Fibroblast of pulmonary artery (primary cell): ENCODE results near the gene LIN37.

Experiments used
- DNase-seq: peaks from one replicate; pipeline ENCODE4 v3.0.0-alpha.2; 2010; ENCODE audit warnings: low read depth
- H3K4me3 ChIP-seq: replicated peaks from 2 replicates; pipeline ENCODE4 v1.5.1; 2011; ENCODE audit warnings: low read depth, mild to moderate bottlenecking, control low read depth, low read length, moderate library complexity
- TF ChIP-seq, protein P1 (sequence below): IDR thresholded peaks from 2 replicates; pipeline ENCODE4 v1.5.1; 2011; ENCODE audit warnings: mild to moderate bottlenecking, control low read depth, low read length, inconsistent platforms; ENCODE audit errors: missing control alignments

The LIN37 gene

GRCh38 chr19:35716801-35717664 lies 31.3 kb upstream of the LIN37 start:
- TF ChIP-seq, protein P1, sequence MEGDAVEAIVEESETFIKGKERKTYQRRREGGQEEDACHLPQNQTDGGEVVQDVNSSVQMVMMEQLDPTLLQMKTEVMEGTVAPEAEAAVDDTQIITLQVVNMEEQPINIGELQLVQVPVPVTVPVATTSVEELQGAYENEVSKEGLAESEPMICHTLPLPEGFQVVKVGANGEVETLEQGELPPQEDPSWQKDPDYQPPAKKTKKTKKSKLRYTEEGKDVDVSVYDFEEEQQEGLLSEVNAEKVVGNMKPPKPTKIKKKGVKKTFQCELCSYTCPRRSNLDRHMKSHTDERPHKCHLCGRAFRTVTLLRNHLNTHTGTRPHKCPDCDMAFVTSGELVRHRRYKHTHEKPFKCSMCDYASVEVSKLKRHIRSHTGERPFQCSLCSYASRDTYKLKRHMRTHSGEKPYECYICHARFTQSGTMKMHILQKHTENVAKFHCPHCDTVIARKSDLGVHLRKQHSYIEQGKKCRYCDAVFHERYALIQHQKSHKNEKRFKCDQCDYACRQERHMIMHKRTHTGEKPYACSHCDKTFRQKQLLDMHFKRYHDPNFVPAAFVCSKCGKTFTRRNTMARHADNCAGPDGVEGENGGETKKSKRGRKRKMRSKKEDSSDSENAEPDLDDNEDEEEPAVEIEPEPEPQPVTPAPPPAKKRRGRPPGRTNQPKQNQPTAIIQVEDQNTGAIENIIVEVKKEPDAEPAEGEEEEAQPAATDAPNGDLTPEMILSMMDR, result peak; percentile 70
- peak; percentile 96 for DNase-seq
- peak overlapping the region; percentile 81 for H3K4me3 ChIP-seq

DNA sequence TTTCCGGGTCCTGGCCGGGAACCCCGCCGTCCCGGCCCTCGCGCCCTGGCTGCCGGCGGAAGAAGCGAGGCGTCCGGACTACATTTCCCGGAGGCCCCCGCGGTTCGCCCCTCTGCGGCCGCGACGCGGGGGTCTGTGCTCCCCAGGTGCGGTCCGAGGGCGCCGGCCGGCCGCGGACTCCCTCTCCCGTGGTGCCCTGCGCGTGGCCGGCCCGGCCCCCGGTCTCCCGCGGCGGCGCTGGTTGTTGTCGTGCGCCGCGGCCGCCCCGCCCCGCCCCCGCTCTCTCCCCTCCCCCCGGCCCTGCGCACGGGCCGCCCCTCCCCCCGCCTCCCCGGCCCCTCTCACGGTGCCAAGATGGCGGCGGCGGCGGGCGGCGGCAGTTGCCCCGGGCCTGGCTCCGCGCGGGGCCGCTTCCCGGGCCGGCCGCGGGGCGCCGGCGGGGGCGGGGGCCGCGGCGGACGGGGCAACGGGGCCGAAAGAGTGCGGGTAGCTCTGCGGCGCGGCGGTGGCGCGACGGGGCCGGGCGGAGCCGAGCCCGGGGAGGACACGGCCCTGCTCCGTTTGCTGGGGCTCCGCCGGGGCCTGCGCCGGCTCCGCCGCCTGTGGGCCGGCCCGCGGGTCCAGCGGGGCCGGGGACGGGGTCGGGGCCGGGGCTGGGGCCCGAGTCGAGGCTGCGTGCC lies 30.6 kb upstream of the LIN37 start, which contains the start of gene KMT2B:
TSS of gene KMT2B (plus strand) at position 339 of the 680 bp plus-strand sequence. CDS start at position 355, 16 bp downstream.
- peak within 1 kb of the TSS; percentile 81 for H3K4me3 ChIP-seq
- DNase-seq, result no peak
- TF ChIP-seq, protein P1, result no peak

GRCh38 chr19:35718345-35719041 lies 29.9 kb upstream of the LIN37 start:
- TF ChIP-seq, protein P1, result no peak
- H3K4me3 ChIP-seq, result peak overlapping the region; percentile 81
- peak; percentile 8 for DNase-seq

GRCh38 chr19:35719402-35720162 lies 28.8 kb upstream of the LIN37 start:
- peak overlapping the region; percentile 81 for H3K4me3 ChIP-seq
- no peak for DNase-seq
- TF ChIP-seq, protein P1, result no peak

DNA sequence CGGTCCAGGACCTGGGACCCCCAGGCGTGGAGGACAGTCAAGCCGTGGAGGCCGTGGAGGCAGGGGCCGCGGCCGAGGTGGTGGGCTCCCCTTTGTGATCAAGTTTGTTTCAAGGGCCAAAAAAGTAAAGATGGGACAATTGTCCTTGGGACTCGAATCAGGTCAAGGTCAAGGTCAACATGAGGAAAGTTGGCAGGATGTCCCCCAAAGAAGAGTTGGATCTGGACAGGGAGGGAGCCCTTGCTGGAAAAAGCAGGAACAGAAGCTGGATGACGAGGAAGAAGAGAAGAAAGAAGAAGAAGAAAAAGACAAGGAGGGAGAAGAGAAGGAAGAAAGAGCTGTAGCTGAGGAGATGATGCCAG lies 28.2 kb upstream of the LIN37 start:
- H3K4me3 ChIP-seq, result no peak overlapping the region
- TF ChIP-seq, protein P1, result no peak
- no peak for DNase-seq

- no peak overlapping the region for H3K4me3 ChIP-seq
- TF ChIP-seq, protein P1, result no peak
- no peak for DNase-seq
These were observed 27.7 kb upstream of the LIN37 start for GRCh38 chr19:35720648-35721047.
